ENCODE measurements around the gene HPGDS. TPM values are rescaled to one million over a fixed set of nuclear protein-coding genes. Genes with fewer than 3 reads are reported as not detected.
"Not testable (repeated sequence)": the region's sequence is repeated elsewhere in the genome, so short reads cannot be mapped to it uniquely, and the experiment has no call there.

The HPGDS gene
- total RNA-seq, 2 experiments from 2014 or later = not detected

DNA sequence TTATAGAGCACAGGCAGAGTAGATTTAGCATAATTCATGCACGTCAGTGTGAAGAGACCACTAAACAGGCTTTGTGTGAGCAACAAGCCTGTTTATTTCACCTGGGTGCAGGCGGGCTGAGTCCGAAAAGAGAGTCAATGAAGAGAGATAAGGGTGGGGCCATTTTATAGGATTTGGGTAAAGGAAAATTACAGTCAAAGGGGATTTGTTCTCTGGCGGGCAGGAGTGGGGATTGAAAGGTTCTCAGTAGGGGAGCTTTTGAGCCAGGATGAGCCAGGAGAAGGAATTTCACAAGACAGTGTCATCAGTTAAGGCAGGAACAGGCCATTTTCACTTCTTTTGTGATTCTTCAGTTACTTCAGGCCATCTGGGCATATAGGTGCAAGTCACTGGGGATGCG, 40.3 kb upstream of the HPGDS start:
- intact Hi-C loops (cut with DNase I, micrococcal nuclease); H3K36me3 ChIP-seq (ENCODE audit: insufficient read depth, low read length); H3K4me3 ChIP-seq (ENCODE audit: low read length); H3K9me3 ChIP-seq (ENCODE audit: control insufficient read depth in 1 of 2, insufficient read depth in 1 of 2, low read length in 2 of 2); H3K27me3 ChIP-seq (ENCODE audit: control insufficient read depth in 1 of 2, insufficient read depth in 2 of 2, low read length in 2 of 2); ATAC-seq (ENCODE audit: poor library complexity); H3K27ac ChIP-seq (ENCODE audit: low read depth in 1 of 2, low read length in 2 of 2); H3K27me3 Mint-ChIP-seq; H3K4me1 ChIP-seq (ENCODE audit: insufficient read depth, low read length); CTCF ChIA-PET; H3K4me3 Mint-ChIP-seq; POLR2A ChIA-PET; H3K27ac Mint-ChIP-seq; H3K4me1 Mint-ChIP-seq (ENCODE audit: low read depth); DNase-seq; H3K36me3 Mint-ChIP-seq (ENCODE audit: low read depth); H3K9me3 Mint-ChIP-seq: not testable (repeated sequence)

DNA sequence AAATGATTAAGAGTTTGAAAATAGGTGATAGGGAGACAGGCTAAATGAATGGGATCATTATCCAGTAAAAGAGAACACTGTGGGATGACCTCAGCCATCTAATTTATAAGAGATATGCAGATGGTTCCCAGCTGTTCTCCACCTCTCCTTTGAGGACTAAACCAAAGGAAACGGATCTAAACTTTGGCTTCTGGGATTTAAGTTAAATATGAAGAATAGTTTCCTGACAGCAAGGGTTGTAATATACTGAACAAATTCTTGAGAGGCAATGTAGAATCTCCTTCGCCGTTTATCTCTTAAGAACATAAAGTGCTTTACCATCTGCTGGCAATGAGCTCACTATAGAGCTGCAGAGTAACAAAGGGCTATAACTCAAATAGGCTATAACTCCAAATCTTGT, 35.4 kb upstream of the HPGDS start:
- ChIA-PET CTCF (interaction anchor here (0.9 to 1.5 kb wide), 2 partner anchors 12 to 22 kb away, joined by 3 read pairs; no protein-coding TSS in a partner anchor), POLR2A (no interaction called here)
- no peak for ATAC-seq (ENCODE audit: poor library complexity)
- Mint-ChIP-seq H3K27ac (no peak overlapping the region), H3K4me3 (no peak overlapping the region), H3K36me3 (ENCODE audit: low read depth) (no peaks in the 10 kb centered on the region), H3K27me3 (peaks cover 7% of the 10 kb centered on the region), H3K4me1 (ENCODE audit: low read depth) (no peaks in the 10 kb centered on the region), H3K9me3 (no peaks in the 10 kb centered on the region)
- TF ChIP-seq, protein P1, sequence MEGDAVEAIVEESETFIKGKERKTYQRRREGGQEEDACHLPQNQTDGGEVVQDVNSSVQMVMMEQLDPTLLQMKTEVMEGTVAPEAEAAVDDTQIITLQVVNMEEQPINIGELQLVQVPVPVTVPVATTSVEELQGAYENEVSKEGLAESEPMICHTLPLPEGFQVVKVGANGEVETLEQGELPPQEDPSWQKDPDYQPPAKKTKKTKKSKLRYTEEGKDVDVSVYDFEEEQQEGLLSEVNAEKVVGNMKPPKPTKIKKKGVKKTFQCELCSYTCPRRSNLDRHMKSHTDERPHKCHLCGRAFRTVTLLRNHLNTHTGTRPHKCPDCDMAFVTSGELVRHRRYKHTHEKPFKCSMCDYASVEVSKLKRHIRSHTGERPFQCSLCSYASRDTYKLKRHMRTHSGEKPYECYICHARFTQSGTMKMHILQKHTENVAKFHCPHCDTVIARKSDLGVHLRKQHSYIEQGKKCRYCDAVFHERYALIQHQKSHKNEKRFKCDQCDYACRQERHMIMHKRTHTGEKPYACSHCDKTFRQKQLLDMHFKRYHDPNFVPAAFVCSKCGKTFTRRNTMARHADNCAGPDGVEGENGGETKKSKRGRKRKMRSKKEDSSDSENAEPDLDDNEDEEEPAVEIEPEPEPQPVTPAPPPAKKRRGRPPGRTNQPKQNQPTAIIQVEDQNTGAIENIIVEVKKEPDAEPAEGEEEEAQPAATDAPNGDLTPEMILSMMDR (IDR thresholded peaks at IDR 0.05) = no peak
- Histone ChIP-seq H3K4me3 (ENCODE audit: low read length) (no peak overlapping the region), H3K4me1 (ENCODE audit: insufficient read depth, low read length) (no peaks in the 10 kb centered on the region), H3K9me3 (ENCODE audit: control insufficient read depth in 1 of 2, insufficient read depth in 1 of 2, low read length in 2 of 2) (no peaks in the 10 kb centered on the region), H3K27me3 (ENCODE audit: control insufficient read depth in 1 of 2, insufficient read depth in 2 of 2, low read length in 2 of 2) (no peaks in the 10 kb centered on the region), H3K27ac (ENCODE audit: low read depth in 1 of 2, low read length in 2 of 2) (no peak overlapping the region), H3K36me3 (ENCODE audit: insufficient read depth, low read length) (no peaks in the 10 kb centered on the region)
- intact Hi-C loops (cut with DNase I, micrococcal nuclease) = no loop called here
- no peak for DNase-seq

DNA sequence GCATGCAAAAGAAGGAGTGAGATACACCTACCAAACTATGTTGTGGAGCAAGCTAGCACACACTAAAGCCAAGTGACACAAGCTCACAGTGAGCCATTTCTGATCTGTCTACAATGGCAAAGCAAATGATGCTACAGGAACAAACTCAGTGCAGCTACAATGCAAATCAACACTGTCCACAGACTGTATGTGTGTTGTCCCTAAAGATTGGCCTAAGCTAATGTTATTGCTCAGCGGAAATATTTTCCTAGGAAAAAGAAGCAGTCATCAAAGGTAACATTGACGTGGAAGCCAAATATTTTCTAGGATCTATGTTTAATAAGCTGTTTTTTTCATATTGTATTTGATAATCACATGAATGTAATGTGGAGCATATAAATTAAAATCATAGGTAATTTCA, 34.7 kb upstream of the HPGDS start:
- Mint-ChIP-seq H3K4me3 (no peak overlapping the region), H3K27ac (no peak overlapping the region), H3K9me3 (no peaks in the 10 kb centered on the region), H3K4me1 (ENCODE audit: low read depth) (no peaks in the 10 kb centered on the region), H3K27me3 (peaks cover 7% of the 10 kb centered on the region), H3K36me3 (ENCODE audit: low read depth) (no peaks in the 10 kb centered on the region)
- DNase-seq (no peak), ATAC-seq (ENCODE audit: poor library complexity) (no peak)
- H3K9me3 ChIP-seq (ENCODE audit: control insufficient read depth in 1 of 2, insufficient read depth in 1 of 2, low read length in 2 of 2) = no peaks in the 10 kb centered on the region
- H3K27ac ChIP-seq (ENCODE audit: low read depth in 1 of 2, low read length in 2 of 2) = no peak overlapping the region
- H3K4me3 ChIP-seq (ENCODE audit: low read length) = no peak overlapping the region
- H3K27me3 ChIP-seq (ENCODE audit: control insufficient read depth in 1 of 2, insufficient read depth in 2 of 2, low read length in 2 of 2) = no peaks in the 10 kb centered on the region
- no peaks in the 10 kb centered on the region for H3K4me1 ChIP-seq (ENCODE audit: insufficient read depth, low read length)
- intact Hi-C loops (cut with DNase I, micrococcal nuclease) = no loop called here
- ChIA-PET CTCF (interaction anchor here (1.5 kb wide), 1 partner anchor 23 kb away, joined by 3 read pairs; no protein-coding TSS in a partner anchor), POLR2A (no interaction called here)
- no peaks in the 10 kb centered on the region for H3K36me3 ChIP-seq (ENCODE audit: insufficient read depth, low read length)
- TF ChIP-seq, protein P1 (IDR thresholded peaks at IDR 0.05) = no peak

DNA sequence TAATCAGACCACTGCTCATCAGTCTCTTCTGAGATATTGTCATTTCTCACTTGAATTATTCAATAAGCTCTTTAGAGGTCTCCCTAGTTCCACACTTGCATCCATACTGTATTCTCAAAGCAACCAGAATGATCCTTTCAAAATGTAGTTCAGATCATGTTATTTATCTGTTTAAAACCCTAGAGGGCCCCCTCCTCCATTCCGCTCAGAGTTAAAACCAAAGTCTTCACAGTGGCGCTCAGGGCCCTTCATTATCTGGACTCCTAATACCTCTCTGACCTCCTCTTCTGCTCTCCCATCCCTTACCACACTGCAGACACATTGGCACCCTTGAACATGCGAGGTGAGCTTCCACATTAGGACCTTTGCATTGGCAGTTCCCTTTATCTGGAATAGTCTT, 32.7 kb upstream of the HPGDS start:
- intact Hi-C loops (cut with DNase I, micrococcal nuclease) = no loop called here
- Mint-ChIP-seq H3K27ac (no peak overlapping the region), H3K4me3 (no peak overlapping the region), H3K36me3 (ENCODE audit: low read depth) (no peaks in the 10 kb centered on the region), H3K9me3 (no peaks in the 10 kb centered on the region), H3K4me1 (ENCODE audit: low read depth) (no peaks in the 10 kb centered on the region), H3K27me3 (peaks cover 7% of the 10 kb centered on the region)
- no peaks in the 10 kb centered on the region for H3K27me3 ChIP-seq (ENCODE audit: control insufficient read depth in 1 of 2, insufficient read depth in 2 of 2, low read length in 2 of 2)
- TF ChIP-seq, protein P1 (IDR thresholded peaks at IDR 0.05) = no peak
- ChIA-PET POLR2A (no interaction called here), CTCF (no interaction called here)
- H3K9me3 ChIP-seq (ENCODE audit: control insufficient read depth in 1 of 2, insufficient read depth in 1 of 2, low read length in 2 of 2) = no peaks in the 10 kb centered on the region
- no peak overlapping the region for H3K27ac ChIP-seq (ENCODE audit: low read depth in 1 of 2, low read length in 2 of 2)
- no peak for DNase-seq
- no peak for ATAC-seq (ENCODE audit: poor library complexity)
- H3K4me1 ChIP-seq (ENCODE audit: insufficient read depth, low read length) = no peaks in the 10 kb centered on the region
- no peaks in the 10 kb centered on the region for H3K36me3 ChIP-seq (ENCODE audit: insufficient read depth, low read length)
- H3K4me3 ChIP-seq (ENCODE audit: low read length) = no peak overlapping the region

All from CD4-positive, alpha-beta T cell (primary cell).